Endothelial cell of umbilical vein (primary cell): ENCODE data around the gene EPC2. TPM values are rescaled to one million over a fixed set of nuclear protein-coding genes. Genes with fewer than 3 reads are reported as not detected.

Experiments used
- BruUV-seq: library from RNA; stranded (reverse); fragments of 400-500 nt; replicated peaks from 2 replicates; lab custom pipeline; 2021; lab: Mats Ljungman, UMichigan
- CTCF ChIA-PET: fragments of 300-600, 350-600 bp; sonication (Branson Sonifier 250); formaldehyde crosslinking; loops from one replicate; lab custom pipeline; 2021; ENCODE audit warnings: antibody characterized with exemption, inconsistent platforms; lab: Charles Lee
- POLR2A ChIA-PET: fragments of 300-600, 350-600 bp; sonication (Branson Sonifier 250); formaldehyde crosslinking; loops from one replicate; lab custom pipeline; 2021; ENCODE audit warnings: antibody characterized with exemption, inconsistent platforms; lab: Charles Lee
- DNase-seq: peaks from one replicate; pipeline ENCODE4 v3.0.0-alpha.2; 2011; ENCODE audit warnings: low read depth, low spot score
- FAIRE-seq: peaks from 2 replicates; lab custom pipeline; 2011; peaks lifted over from hg19 to GRCh38; lab: Jason Lieb, UNC
- H2AFZ ChIP-seq: 2 replicates; pipeline ENCODE4 v1.6.0; 2012; ENCODE audit warnings: low read depth, low read length, control low read depth, inconsistent platforms
- H3K27ac ChIP-seq: 2 replicates; pipeline ENCODE4 v1.5.1; 2011; ENCODE audit warnings: low read depth, mild to moderate bottlenecking, control low read depth, low read length, moderate library complexity; ENCODE audit not compliant: insufficient read depth
- H3K27me3 ChIP-seq, 2 experiments: 2 replicates each; pipeline versions ENCODE4 v1.6.0 to v1.6.1; 2011; ENCODE audit warnings: low read length in 2 of 2, mixed read lengths in 1 of 2; ENCODE audit not compliant: control insufficient read depth in 2 of 2, insufficient read depth in 2 of 2
- H3K36me3 ChIP-seq, 2 experiments: 2 replicates in 1 of 2; 3 replicates in 1 of 2; pipeline ENCODE4 v1.5.1; 2011; ENCODE audit warnings: low read length in 2 of 2, mild to moderate bottlenecking in 1 of 2, moderate library complexity in 1 of 2; ENCODE audit not compliant: control insufficient read depth in 2 of 2, insufficient read depth in 2 of 2; ENCODE audit errors: extremely low read depth in 1 of 2
- H3K4me1 ChIP-seq: 3 replicates; pipeline ENCODE4 v1.5.1; 2011; ENCODE audit warnings: mild to moderate bottlenecking, low read length; ENCODE audit not compliant: control insufficient read depth, insufficient read depth; ENCODE audit errors: extremely low read depth
- H3K4me2 ChIP-seq: 2 replicates; pipeline ENCODE4 v1.6.1; 2011; ENCODE audit warnings: low read length, control low read depth, mixed read lengths; ENCODE audit not compliant: insufficient read depth
- H3K4me3 ChIP-seq, 3 experiments: fragments of 200-600 bp in 1 of 3; sonication (generic), shearing (Covaris generic) in 1 of 3; replicated peaks in 1 of 3; 2 replicates each; pipeline ENCODE4 v1.5.1; 2011 to 2016; ENCODE audit warnings: control low read depth in 3 of 3, low read length in 3 of 3, mild to moderate bottlenecking in 2 of 3, inconsistent platforms in 1 of 3, low read depth in 1 of 3, moderate library complexity in 1 of 3; ENCODE audit not compliant: insufficient read depth in 1 of 3
- H3K79me2 ChIP-seq: 2 replicates; pipeline ENCODE4 v1.6.0; 2012; ENCODE audit warnings: low read length, inconsistent platforms; ENCODE audit not compliant: control insufficient read depth, insufficient read depth
- H3K9ac ChIP-seq: replicated peaks from 2 replicates; pipeline ENCODE3; 2011; ENCODE audit warnings: low read length, control low read depth; ENCODE audit not compliant: insufficient read depth; ENCODE audit errors: extremely low read depth
- H3K9me1 ChIP-seq: replicated peaks from 3 replicates; pipeline ENCODE4 v1.6.0; 2011; ENCODE audit warnings: mild to moderate bottlenecking, low read length; ENCODE audit not compliant: control insufficient read depth, insufficient read depth; ENCODE audit errors: extremely low read depth
- H3K9me3 ChIP-seq: replicated peaks from 2 replicates; pipeline ENCODE4 v1.5.1; 2012; ENCODE audit warnings: low read length, inconsistent platforms; ENCODE audit not compliant: control insufficient read depth, insufficient read depth
- H4K20me1 ChIP-seq: replicated peaks from 2 replicates; pipeline ENCODE3; 2011; ENCODE audit warnings: mild to moderate bottlenecking, low read length; ENCODE audit not compliant: control insufficient read depth, insufficient read depth; ENCODE audit errors: extremely low read depth
- EZH2 ChIP-seq: IDR thresholded peaks from 2 replicates; pipeline ENCODE4 v1.6.1; 2012; ENCODE audit warnings: borderline replicate concordance, low read depth, mild to moderate bottlenecking, moderate library complexity, low read length, inconsistent platforms; ENCODE audit not compliant: severe bottlenecking
- FOS ChIP-seq: IDR thresholded peaks from 2 replicates; pipeline ENCODE4 v1.6.1; 2011; ENCODE audit warnings: mild to moderate bottlenecking, low read length, moderate library complexity, borderline replicate concordance; ENCODE audit not compliant: insufficient read depth
- GATA2 ChIP-seq: IDR thresholded peaks from 2 replicates; pipeline ENCODE4 v1.7.0; 2011; ENCODE audit warnings: low read depth, mild to moderate bottlenecking, moderate library complexity, mixed read lengths, low read length; ENCODE audit not compliant: insufficient read length, insufficient read depth
- JUN ChIP-seq: IDR thresholded peaks from 2 replicates; pipeline ENCODE4 v1.6.1; 2011; ENCODE audit warnings: borderline replicate concordance, low read depth; ENCODE audit not compliant: insufficient read length, insufficient read depth
- MYC ChIP-seq: IDR thresholded peaks from one replicate; pipeline ENCODE4 v1.6.1; 2011; ENCODE audit warnings: mild to moderate bottlenecking, low read depth, low read length
- POLR2A ChIP-seq: IDR thresholded peaks from 2 replicates; pipeline ENCODE4 v1.6.1; 2012; ENCODE audit warnings: low read depth, mild to moderate bottlenecking, control low read depth, low read length
- POLR2AphosphoS5 ChIP-seq: IDR thresholded peaks from 2 replicates; pipeline ENCODE4 v1.6.1; 2012; ENCODE audit warnings: low read depth, mild to moderate bottlenecking, control low read depth, low read length, moderate library complexity; ENCODE audit not compliant: insufficient read depth
- dilution Hi-C: fragments of 300-500 bp; cut with MboI; formaldehyde crosslinking; loops from one replicate; pipeline ENCODE4 v1.15.0; 2019; ENCODE audit warnings: low sequenced_read_pairs; ENCODE audit not compliant: extremely low pct_ligation_motif_present
- intact Hi-C: fragments of 100-400 bp; cut with micrococcal nuclease; formaldehyde crosslinking; loops from one replicate; pipeline ENCODE4 v1.10.0; 2022
- polyA plus RNA-seq, 4 experiments: library from polyadenylated mRNA; depleted of rRNA in 3 of 4; stranded (reverse) in 3 of 4; unstranded in 1 of 4; fragments of >200 nt; gene quantifications; 2 replicates each; pipeline versions ENCODE4 v1.2.1 to v1.2.3, GENCODE V29; 2011 to 2012; ENCODE audit warnings: missing spikeins in 1 of 4
- total RNA-seq: library from RNA; stranded (reverse); gene quantifications from 2 replicates; pipeline ENCODE4 v1.2.3, GENCODE V29; 2021
- TF ChIP-seq, protein P1 (sequence below), 2 donors: IDR thresholded peaks; 1 replicate in 1 of 2; 2 replicates in 1 of 2; pipeline ENCODE4 v1.5.1; 2011; ENCODE audit warnings: low read length in 2 of 2, mild to moderate bottlenecking in 2 of 2, moderate library complexity in 2 of 2, control low read depth in 1 of 2, inconsistent platforms in 1 of 2, low read depth in 1 of 2; ENCODE audit not compliant: insufficient read depth in 1 of 2; ENCODE audit errors: extremely low read depth in 1 of 2
- TF ChIP-seq, protein P2 (sequence below): IDR thresholded peaks from 2 replicates; pipeline ENCODE4 v1.6.1; 2011; ENCODE audit not compliant: insufficient read depth, insufficient read length

The EPC2 gene
- total and polyA plus RNA-seq, 2 donors (not counting 3 experiments of a cell fraction or from before 2014, with no cell fraction given): 15.1 to 25.2 TPM

DNA sequence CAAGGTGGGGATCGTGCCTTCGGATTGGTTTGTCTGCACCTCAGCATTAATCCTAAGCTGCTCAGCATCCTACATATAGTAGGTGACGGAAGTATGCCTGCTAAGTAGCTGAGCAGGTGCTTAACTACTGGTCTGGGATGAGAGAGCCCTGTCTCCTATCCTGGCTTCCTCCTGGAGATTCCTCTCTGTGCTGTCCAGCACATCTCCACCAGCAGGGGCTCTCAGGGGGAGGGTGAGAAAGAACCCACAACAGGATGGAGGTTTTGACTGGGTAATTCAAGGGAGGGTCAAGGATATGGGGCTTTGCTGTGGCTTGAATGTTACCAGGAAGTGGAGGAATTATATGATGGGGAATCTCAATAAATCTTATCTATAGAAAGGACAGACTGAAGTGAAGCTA is 185.1 kb downstream of the EPC2 start:
- Histone ChIP-seq H3K36me3 (no peaks in the 10 kb centered on the region), H3K27ac (no peak overlapping the region), H3K79me2 (no peaks in the 10 kb centered on the region), H3K27me3 (no peaks in the 10 kb centered on the region), H3K9ac (no peak overlapping the region), H3K9me3 (no peaks in the 10 kb centered on the region), H3K4me3 (no peak overlapping the region), H3K9me1 (no peaks in the 10 kb centered on the region), H3K4me2 (no peak overlapping the region), H2AFZ (no peak overlapping the region), H3K4me1 (peaks cover 10% of the 10 kb centered on the region), H4K20me1 (no peaks in the 10 kb centered on the region)
- CTCF ChIA-PET: interaction anchor here (0.6 kb wide), 1 partner anchor 14 kb away, joined by 3 read pairs; no protein-coding TSS in a partner anchor
- POLR2A ChIA-PET: no interaction called here
- intact Hi-C loops (no loop called here), dilution Hi-C loops (no loop called here)
- DNase-seq (no peak), FAIRE-seq (no peak)
- TF ChIP-seq FOS (no peak), EZH2 (no peak), POLR2A (no peak), POLR2AphosphoS5 (no peak), JUN (no peak), MYC (no peak), GATA2 (no peak)
- TF ChIP-seq, protein P1, sequence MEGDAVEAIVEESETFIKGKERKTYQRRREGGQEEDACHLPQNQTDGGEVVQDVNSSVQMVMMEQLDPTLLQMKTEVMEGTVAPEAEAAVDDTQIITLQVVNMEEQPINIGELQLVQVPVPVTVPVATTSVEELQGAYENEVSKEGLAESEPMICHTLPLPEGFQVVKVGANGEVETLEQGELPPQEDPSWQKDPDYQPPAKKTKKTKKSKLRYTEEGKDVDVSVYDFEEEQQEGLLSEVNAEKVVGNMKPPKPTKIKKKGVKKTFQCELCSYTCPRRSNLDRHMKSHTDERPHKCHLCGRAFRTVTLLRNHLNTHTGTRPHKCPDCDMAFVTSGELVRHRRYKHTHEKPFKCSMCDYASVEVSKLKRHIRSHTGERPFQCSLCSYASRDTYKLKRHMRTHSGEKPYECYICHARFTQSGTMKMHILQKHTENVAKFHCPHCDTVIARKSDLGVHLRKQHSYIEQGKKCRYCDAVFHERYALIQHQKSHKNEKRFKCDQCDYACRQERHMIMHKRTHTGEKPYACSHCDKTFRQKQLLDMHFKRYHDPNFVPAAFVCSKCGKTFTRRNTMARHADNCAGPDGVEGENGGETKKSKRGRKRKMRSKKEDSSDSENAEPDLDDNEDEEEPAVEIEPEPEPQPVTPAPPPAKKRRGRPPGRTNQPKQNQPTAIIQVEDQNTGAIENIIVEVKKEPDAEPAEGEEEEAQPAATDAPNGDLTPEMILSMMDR (IDR thresholded peaks at IDR 0.05; ENCODE audit: extremely low read depth in 1 of 2, insufficient read depth in 1 of 2, low read depth in 1 of 2, low read length in 2 of 2): no peak
- TF ChIP-seq, protein P2, sequence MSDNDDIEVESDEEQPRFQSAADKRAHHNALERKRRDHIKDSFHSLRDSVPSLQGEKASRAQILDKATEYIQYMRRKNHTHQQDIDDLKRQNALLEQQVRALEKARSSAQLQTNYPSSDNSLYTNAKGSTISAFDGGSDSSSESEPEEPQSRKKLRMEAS: no peak
- BruUV-seq: no TSS peak
